ENCODE measurements around the gene CBX4. TPM values are rescaled to one million over a fixed set of nuclear protein-coding genes. Genes with fewer than 3 reads are reported as not detected.
A peak's percentile ranks its signal among the peaks of the same experiment; 100 is the strongest.

Gene CBX4
- total RNA-seq, 1 donor from 2014 or later = 39.6 TPM

DNA sequence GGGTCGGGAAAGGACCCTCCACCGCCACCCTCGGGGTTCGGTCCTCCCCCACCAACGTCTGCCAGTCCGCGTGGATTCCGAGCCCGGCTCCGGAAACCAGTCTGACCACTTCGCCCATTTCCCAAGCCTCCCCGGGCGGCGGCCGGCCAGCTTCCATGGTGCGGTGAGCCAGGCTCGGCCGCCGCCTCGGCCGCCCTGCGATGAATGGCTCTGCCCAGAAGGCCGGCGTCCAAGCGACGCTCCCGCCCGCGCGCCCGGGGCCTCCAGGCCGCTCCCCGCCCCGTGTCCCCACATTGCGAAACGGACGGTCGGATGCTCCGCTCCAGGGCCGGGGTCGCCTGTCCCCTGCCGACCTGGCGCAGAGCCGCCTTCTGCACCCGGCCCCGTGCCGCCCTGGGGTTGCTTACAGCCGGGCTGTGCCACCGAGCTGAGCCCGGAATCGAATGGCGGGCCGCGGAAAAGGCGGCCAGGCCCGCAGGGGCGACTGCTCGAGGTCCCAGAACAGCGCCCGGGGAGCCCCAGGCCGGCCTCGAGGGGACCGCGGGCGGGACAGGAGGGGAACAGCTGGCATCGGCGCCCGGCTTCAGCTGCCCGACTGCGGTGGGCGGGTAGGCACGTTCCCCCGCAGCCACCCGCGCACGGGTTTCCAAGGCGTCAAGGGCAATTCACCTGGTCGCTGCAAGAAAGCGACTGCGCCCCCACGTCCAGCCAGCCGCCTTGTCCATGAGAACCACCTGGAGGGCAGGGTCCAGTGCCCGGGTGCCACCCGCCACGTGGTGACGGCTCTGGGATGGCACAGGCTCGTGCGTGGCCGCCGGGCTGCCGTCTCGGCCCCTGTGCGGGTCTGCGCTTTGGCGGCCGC, 24.0 kb downstream of the CBX4 start:
- Mint-ChIP-seq H3K4me3 (peak overlapping the region; percentile 49), H3K27me3 (peaks cover 66% of the 10 kb centered on the region), H3K27ac (no peak overlapping the region), H3K36me3 (no peaks in the 10 kb centered on the region), H3K4me1 (ENCODE audit: unreplicated experiment) (peaks cover 6% of the 10 kb centered on the region), H3K9me3 (no peaks in the 10 kb centered on the region)
- peak; percentile 75 for DNase-seq (ENCODE audit: extremely low spot score, unreplicated experiment)
- TF ChIP-seq, protein P1, sequence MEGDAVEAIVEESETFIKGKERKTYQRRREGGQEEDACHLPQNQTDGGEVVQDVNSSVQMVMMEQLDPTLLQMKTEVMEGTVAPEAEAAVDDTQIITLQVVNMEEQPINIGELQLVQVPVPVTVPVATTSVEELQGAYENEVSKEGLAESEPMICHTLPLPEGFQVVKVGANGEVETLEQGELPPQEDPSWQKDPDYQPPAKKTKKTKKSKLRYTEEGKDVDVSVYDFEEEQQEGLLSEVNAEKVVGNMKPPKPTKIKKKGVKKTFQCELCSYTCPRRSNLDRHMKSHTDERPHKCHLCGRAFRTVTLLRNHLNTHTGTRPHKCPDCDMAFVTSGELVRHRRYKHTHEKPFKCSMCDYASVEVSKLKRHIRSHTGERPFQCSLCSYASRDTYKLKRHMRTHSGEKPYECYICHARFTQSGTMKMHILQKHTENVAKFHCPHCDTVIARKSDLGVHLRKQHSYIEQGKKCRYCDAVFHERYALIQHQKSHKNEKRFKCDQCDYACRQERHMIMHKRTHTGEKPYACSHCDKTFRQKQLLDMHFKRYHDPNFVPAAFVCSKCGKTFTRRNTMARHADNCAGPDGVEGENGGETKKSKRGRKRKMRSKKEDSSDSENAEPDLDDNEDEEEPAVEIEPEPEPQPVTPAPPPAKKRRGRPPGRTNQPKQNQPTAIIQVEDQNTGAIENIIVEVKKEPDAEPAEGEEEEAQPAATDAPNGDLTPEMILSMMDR (conservative IDR thresholded peaks at IDR 0.05) = no peak

DNA sequence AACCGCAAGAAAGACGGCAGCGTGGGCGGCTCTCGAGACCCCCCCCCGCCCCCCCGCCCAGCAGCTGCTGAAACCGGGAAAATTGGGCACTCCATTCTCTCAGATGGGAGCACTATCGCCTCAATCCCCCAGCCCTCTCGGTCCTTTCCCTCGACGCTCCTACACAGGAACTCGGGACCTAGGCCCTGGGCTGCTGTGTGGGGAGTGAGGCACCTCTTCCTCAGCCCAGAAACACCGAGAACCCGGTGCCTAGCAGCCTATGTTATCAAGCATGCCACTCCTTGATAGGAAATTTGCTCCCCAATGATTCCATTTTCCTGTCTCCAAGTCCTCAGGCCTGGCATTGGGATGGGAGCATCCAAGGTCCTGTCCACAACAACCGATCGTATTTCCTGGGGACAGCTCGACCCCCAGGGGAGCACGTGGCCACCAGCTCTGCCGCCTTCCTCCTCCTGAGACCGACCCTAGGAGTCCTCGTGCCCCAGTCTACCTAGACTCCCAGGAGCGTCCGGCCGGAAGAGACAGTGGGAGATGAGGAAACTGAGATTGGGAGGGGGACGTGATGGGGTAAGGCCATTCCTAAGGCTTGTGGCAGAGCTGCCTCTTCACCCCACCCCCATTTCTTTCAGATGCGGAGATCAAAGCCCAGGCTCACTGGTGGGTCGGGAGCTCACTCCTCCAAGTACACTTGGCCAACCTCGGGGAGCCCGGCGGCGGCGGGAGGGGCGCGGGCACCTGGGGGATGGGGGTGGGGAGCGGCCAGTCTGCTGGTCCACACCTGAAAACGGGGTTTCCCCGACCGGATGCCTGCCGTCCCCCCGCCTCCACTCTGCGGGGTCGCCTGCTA, 24.9 kb downstream of the CBX4 start:
- H3K4me3 Mint-ChIP-seq = peak overlapping the region; percentile 79
- TF ChIP-seq, protein P1 (conservative IDR thresholded peaks at IDR 0.05) = no peak
- no peaks in the 10 kb centered on the region for H3K9me3 Mint-ChIP-seq
- H3K27me3 Mint-ChIP-seq = peaks cover 57% of the 10 kb centered on the region
- peaks cover 6% of the 10 kb centered on the region for H3K4me1 Mint-ChIP-seq (ENCODE audit: unreplicated experiment)
- no peak for DNase-seq (ENCODE audit: extremely low spot score, unreplicated experiment)
- H3K36me3 Mint-ChIP-seq = no peaks in the 10 kb centered on the region
- H3K27ac Mint-ChIP-seq = peak overlapping the region; percentile 65

DNA sequence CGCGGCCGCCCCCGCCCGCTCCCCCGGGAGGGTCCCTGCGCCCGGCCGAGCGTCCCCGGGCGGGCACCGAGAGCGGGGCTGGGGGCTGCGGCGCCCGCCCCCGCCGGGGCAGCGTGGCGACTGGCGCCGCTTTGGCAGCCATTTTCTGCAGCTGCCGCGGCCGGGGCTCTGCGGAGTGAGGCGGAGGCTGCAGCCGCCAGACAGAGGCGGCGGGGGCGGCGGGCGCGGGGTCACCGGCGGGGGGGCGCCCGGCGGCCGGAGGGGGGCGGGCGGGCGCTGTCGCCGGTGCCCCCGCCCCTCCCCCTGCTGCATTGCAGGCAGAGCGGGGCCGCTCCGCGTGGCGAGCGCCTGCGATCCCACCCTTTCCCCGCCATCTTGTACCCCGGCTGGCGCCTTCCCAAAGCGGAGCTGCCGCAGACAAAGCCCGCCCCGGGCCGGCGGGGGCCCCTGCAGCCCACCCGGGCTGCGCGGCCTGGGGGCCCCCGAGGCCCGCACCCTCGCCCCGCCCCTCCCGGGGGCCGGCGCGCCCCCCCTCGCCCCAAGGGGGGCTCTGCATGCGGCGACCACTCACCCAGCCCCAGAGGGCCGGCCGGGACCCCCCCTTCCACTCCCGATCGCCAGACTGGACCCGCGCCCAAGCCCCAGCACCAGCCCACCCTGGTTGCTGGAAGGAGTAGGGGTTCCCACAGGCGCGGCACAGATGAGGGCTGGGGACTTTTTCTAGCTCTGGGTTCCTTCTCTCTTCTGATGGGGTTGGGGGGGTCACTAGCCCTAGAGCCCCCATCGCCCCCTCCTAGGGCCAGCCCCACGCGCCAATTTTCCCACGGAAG, 25.7 kb downstream of the CBX4 start:
- Mint-ChIP-seq H3K27ac (no peak overlapping the region), H3K9me3 (no peaks in the 10 kb centered on the region), H3K36me3 (no peaks in the 10 kb centered on the region), H3K4me1 (ENCODE audit: unreplicated experiment) (peaks cover 6% of the 10 kb centered on the region), H3K4me3 (no peak overlapping the region), H3K27me3 (peaks cover 57% of the 10 kb centered on the region)
- TF ChIP-seq, protein P1 (conservative IDR thresholded peaks at IDR 0.05) = no peak
- DNase-seq (ENCODE audit: extremely low spot score, unreplicated experiment) = peak; percentile 74

GRCh38 chr17:79812353-79813258, 26.6 kb downstream of the CBX4 start:
- Mint-ChIP-seq H3K36me3 (no peaks in the 10 kb centered on the region), H3K27me3 (peaks cover 59% of the 10 kb centered on the region), H3K9me3 (no peaks in the 10 kb centered on the region), H3K27ac (peak overlapping the region; percentile 84), H3K4me1 (ENCODE audit: unreplicated experiment) (peaks cover 6% of the 10 kb centered on the region), H3K4me3 (peak overlapping the region; percentile 84)
- TF ChIP-seq, protein P1 (conservative IDR thresholded peaks at IDR 0.05) = no peak
- DNase-seq (ENCODE audit: extremely low spot score, unreplicated experiment) = no peak

All from type B pancreatic cell (in vitro differentiated cells).